Nucleus accumbens (tissue), 56 donors: ENCODE data around the gene AAR2.

Source experiments
- DNase-seq, 56 donors: peaks; one replicate each; lab custom pipeline; 2025; lab: John Stamatoyannopoulos, UW

The AAR2 gene

DNA sequence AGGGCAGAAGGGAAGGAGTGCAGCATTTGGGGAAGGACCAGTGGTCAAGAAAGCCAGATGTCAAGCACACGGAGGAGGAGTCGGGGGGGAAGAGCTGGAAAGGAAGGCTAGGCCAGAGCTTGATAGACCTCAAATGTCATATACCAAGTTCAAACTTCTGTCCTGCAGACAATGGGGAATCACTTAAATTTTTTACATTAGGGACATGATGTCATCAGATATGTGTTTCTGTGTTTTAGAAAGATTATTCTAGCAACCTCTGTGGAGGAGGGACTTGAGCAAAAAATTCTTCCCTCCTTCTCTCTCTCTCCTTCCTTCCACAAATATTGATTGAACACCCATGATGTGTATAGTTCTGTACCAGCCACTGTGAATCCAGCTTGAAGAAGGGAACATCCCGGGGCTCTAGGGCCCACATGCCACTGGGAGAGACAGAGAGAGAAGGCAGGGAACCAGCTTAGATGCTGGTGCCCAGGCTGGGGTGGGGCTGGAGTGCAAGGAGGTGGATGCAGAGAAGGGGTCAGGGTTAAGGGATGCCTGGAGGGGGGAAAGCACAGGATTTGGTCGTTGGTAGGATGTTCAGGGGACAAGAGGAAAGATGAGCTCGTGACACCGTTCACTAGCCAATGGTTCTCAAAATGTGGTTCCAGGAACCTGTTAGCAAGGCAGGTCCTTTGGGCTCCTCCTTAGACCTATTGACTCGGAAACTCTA lies 19.8 kb upstream of the AAR2 start:
- DNase-seq: no peak

DNA sequence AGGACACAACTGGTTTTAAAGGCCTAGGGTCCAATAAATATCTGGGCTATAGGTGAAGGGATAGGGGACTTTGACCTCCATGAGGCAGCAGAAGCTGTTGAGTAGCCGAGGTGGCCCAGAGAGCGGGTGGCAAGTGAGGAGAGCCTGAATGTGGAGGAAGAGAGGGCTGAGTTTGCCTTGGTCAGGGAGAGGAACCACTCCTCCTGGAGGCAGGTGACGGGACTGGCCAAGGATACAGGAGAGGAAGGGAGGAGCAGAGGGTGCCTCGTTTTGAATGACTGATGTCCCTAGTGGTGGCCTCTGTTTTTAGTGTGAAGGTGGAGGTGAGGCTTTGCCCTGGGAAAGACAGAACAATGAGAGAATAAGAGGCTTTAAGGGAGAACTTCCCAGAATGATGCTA lies 19.1 kb upstream of the AAR2 start:
- no peak for DNase-seq

GRCh38 chr20:36218380-36219064 lies 17.8 kb upstream of the AAR2 start:
- peak in 15 of 56 donors; percentile 5 to 67 (median 20) for DNase-seq

- DNase-seq: peak in 34 of 56 donors; percentile 3 to 81 (median 26)
These were observed 16.5 kb upstream of the AAR2 start for GRCh38 chr20:36219671-36220220.

- peak in 4 of 56 donors; percentile 5 to 19 (median 14) for DNase-seq
These were observed 10.6 kb upstream of the AAR2 start for GRCh38 chr20:36225666-36226065.

- no peak for DNase-seq
These were observed 7.5 kb upstream of the AAR2 start for GRCh38 chr20:36228770-36229169.

GRCh38 chr20:36230019-36230418 lies 6.3 kb upstream of the AAR2 start:
- DNase-seq: no peak

GRCh38 chr20:36231331-36231730 lies 4.9 kb upstream of the AAR2 start:
- no peak for DNase-seq

DNA sequence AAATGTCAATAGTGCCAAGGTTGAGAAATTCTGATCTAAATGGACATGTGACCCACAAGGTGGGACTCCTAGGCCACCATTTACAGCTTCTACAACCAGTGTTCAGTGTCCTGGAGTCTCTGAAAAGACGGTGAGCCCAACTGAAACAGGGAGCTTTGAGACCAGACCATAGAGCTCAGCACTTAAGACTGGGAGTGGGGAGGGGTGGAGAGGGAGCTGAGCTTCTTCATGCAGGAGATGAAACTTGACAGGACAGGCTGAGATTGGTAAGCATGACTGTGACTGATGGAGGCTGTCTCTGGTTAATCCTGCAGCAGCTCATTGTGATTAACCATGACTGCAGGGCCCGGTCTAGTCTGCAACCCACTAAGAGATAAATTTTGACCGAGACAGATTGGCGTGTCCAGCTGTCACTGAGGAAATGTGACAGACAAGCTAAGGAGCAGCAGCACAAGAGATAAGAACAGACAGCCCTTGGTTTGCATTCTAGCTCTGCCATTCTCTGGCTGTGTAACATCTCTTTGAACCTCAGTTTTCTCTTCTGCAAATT lies 1.4 kb upstream of the AAR2 start:
- no peak for DNase-seq

GRCh38 chr20:36236786-36237121 lies 476 bp downstream of the AAR2 start:
- DNase-seq: no peak

GRCh38 chr20:36237477-36237876 lies 1.2 kb downstream of the AAR2 start:
- no peak for DNase-seq

- DNase-seq: no peak
These were observed 1.9 kb downstream of the AAR2 start for GRCh38 chr20:36238153-36238552.

DNA sequence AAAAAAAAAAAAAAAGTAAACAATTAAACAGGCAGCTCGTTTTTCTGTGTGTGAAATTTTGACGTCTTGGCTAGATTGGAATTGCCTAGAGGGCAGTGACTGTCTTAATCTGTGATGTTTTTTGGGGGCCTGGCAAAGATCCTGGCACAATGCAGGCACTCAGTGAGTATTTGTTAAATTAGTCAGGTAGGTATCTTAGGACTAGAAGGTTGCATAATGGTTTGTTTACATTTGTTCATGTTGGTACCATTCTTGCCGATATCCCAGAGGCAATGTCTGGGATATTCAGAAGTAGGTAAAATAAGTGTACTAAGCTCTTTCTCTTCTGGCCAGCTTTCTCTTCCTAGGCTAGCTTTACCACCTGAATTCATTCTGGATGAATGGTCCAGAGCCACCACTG lies 2.5 kb downstream of the AAR2 start:
- no peak for DNase-seq

GRCh38 chr20:36240076-36240475 lies 3.8 kb downstream of the AAR2 start:
- DNase-seq: no peak

DNA sequence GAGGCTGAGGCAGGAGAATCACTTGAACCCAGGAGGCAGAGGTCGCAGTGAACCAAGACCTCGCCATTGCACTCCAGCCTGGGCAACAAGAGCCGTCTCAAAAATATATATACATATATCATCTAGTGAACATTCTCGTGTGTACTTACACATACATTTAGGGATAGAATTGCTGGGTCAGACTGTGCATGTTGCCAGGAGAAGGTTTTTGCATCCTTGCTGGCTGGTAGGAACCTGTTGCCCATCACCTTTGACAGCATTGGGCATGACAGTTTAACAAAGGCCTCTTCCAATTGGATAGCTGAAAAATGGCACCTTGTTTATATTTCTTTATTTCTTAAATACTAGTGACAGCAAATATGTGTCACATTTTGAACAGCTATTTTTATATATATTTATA lies 5.4 kb downstream of the AAR2 start:
- DNase-seq: no peak

- no peak for DNase-seq
These were observed 7.4 kb downstream of the AAR2 start for GRCh38 chr20:36243726-36244125.

- no peak for DNase-seq
These were observed 10.1 kb downstream of the AAR2 start for GRCh38 chr20:36246401-36246800.

- DNase-seq: peak in 5 of 56 donors; percentile 5 to 33 (median 11)
These were observed 12.6 kb downstream of the AAR2 start for GRCh38 chr20:36248836-36249235.

- no peak for DNase-seq
These were observed 13.2 kb downstream of the AAR2 start for GRCh38 chr20:36249450-36249849.

- DNase-seq: no peak
These were observed 15.1 kb downstream of the AAR2 start for GRCh38 chr20:36251426-36251825.

GRCh38 chr20:36252511-36252910 lies 16.2 kb downstream of the AAR2 start:
- no peak for DNase-seq

GRCh38 chr20:36253036-36253435 lies 16.8 kb downstream of the AAR2 start:
- no peak for DNase-seq
